SK-N-DZ (cell line): ENCODE measurements around the gene RTN4.
"Not testable (repeated sequence)": the region's sequence is repeated elsewhere in the genome, so short reads cannot be mapped to it uniquely, and the experiment has no call there.

Source experiments
- DNase-seq: peaks from one replicate; pipeline ENCODE4 v3.0.0-alpha.2; 2015; ENCODE audit warnings: low spot score

RTN4 gene

GRCh38 chr2:55076019-55076418 is 25.8 kb upstream of the RTN4 start:
- not testable (repeated sequence) for DNase-seq

DNA sequence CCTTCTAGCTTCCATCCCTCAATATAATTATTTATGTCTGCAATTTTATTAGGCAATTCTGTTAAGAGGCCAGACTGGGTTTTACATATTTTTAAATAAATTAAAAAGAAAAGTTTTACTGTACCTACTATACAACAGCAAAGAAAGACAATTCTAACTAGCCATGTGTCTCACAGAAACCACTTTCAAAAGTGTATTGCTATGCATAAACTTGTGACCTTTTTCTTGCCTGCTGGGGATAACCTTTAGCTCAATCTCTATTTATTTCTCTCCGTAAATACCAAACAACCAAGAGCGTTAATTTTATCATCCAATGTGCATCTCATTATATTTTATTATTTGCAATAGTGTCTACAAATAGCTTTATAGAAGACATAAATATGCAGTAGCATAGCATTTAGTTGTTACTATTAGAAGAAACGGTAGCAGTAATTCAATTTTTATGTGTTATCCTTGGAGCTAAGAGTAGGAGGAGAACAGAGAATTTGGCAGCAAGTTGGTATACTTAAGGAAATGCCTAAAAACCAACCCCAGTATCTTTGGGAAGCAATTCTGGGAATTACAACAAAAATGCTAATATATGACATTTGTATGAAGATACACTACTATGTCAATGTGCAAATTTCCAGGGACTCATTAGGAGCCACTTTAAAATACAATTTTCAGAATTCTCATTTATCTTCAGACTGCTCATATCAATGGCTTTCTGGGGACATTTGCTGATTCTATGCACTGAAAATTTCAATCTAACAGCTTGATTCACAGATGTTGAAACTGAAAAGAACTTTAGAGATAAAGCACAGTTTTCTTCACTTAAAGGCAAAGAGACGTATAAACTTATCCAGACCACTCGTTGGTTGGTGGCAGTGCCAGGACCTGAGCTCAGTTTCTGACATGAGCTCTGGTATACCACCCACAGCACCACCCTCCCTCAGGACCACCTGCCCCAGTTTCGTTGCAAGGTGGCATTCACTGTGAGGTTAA is 23.0 kb upstream of the RTN4 start:
- no peak for DNase-seq

DNA sequence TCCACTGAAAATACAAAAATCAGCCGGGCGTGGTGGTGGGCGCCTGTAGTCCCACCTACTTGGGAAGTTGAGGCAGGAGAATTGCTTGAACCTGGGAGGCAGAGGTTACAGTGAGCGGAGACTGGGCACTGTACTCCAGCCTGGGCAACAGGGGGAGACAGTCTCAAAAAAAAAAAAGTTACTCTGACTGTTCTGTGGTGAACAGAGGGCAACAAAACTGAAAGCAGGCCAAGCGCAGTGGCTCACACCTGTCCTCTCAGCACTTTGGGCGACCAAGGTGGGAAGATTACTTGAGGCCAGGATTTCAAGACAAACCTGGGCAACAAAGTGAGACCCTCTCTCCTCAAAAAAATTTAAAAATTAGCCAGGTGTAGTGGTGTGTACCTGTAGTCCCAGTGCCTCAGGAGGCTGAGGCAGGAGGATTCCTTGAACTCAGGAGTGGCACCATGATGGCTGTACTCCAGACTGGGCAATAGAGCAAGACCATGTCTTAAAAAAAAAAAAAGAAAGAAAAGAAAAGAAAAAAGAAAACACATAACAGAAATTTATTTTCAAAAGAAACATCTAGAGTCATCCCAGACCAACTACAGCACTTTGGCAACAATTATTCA is 13.6 kb upstream of the RTN4 start:
- DNase-seq = no peak

DNA sequence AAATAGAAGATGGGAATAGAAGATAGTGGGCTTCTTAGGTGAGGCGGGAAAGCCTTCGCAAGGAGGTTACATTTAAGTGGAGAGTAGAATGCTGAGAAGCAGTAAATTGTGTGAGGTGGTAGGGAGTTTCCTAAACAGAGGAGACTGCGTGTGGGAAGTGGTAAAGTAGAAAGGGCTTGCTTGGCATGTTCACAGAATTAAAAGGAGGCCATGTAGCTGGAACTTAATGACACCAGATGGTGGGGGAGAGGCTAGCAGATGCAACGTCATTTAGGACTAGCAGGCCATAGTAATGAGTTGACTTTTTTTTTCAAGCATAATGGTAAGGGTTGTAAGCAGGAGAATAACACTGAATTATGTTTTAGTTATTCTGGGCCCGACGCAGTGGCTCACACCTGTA is 13.0 kb upstream of the RTN4 start:
- DNase-seq = no peak

GRCh38 chr2:55062754-55063153 is 12.5 kb upstream of the RTN4 start:
- no peak for DNase-seq

DNA sequence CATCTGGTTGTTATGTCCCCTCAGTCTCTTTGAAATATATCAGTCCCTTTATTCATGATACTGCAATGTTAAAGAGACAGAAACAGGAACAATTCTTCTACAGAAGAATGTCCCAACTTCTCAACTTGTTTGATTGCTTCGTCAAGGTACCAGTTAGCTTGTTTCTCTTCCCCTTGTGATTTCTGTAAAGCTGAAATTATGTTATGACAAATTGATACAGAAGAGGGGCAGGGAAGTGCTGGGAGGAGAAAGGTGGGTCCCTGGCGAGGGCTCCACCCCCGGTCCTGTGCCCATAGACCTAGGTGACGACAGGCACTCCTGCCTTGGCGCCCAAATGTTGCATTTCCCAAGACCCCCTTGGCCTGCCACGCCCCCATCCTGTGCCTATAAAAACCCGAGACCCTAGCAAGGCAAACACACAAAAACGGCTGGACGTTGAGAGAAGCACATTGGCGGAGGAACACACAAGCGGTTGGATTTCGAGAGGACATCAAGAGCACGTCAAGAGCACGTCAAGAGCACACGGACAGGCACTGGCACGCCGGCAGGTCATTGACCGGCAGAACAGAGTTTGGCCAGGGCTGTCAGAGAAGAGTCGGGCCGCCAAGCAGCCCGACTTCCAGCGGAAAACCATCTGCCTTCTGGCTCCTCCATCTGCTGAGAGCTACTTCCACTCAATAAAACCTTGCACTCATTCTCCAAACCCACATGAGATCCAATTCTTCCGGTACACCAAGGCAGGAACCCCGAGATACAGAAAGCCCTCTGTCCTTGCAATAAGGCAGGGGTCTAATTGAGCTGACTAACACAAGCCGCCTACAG is 11.5 kb upstream of the RTN4 start:
- no peak for DNase-seq

GRCh38 chr2:55059793-55060192 is 9.5 kb upstream of the RTN4 start:
- DNase-seq = no peak

DNA sequence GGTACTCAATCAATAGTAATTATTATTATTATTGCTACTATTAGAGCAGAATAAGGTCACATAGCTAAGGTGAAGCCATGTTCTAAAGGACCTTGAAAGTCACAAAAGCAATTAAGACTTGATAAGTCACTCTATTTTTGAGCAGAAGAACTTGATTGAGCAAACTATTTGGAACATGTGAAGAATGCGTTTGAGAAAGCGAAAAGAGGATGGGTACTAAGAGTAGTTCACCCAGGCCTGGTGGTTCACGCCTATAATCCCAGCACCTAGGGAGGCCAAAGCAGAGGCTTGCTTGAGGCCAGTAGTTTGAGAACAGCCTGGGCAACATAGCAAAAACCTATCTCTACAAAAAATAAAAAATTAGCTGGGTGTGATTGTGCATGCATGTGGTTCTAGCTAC is 7.2 kb upstream of the RTN4 start:
- no peak for DNase-seq

DNA sequence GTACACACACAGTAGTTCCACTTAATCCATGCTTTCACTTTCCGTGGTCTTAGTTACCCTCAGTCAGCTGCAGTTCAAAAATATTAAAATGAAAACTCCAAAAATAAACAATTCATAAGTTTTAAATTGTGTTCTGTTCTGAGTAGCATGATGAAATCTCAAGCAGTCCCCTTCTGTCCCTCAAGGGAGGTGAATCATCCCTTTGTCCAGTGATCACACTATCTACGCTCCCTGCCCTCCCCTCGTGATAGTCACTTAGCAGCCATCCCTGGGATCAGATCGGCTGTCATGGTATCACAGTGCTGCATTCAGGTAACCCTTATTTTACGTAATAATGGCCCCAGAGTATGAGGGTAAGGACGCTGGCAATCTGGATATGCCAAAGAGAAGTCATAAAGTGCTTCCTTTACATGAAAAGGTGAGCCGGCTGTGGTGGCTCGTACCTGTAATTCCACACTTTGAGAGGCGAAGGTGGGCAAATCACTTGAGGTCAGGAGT is 5.8 kb upstream of the RTN4 start:
- DNase-seq = no peak

- no peak for DNase-seq
Measured at GRCh38 chr2:55054106-55054875, 4.0 kb upstream of the RTN4 start.

DNA sequence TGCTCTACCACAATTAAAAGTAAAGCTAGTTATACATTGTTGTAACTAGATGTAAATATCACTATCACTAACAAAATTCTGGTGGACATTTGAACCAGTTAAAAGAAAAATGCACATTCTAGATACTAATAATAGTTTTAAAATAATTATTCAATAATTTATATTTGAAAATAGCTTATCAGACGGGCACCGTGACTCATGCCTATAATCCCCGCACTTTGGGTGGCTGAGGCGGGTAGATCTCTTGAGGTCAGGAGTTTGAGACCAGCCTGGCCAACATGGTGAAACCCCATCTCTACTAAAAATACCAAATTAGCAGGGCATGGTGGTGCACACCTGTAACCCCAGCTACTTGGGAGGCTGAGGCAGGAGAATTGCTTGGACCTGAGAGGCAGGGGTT is 3.0 kb upstream of the RTN4 start:
- not testable (repeated sequence) for DNase-seq

GRCh38 chr2:55052129-55053061 is 2.1 kb upstream of the RTN4 start:
- no peak for DNase-seq

GRCh38 chr2:55051026-55051866 is 995 bp upstream of the RTN4 start:
- DNase-seq = no peak

GRCh38 chr2:55049821-55050099 is 491 bp downstream of the RTN4 start:
- no peak for DNase-seq

DNA sequence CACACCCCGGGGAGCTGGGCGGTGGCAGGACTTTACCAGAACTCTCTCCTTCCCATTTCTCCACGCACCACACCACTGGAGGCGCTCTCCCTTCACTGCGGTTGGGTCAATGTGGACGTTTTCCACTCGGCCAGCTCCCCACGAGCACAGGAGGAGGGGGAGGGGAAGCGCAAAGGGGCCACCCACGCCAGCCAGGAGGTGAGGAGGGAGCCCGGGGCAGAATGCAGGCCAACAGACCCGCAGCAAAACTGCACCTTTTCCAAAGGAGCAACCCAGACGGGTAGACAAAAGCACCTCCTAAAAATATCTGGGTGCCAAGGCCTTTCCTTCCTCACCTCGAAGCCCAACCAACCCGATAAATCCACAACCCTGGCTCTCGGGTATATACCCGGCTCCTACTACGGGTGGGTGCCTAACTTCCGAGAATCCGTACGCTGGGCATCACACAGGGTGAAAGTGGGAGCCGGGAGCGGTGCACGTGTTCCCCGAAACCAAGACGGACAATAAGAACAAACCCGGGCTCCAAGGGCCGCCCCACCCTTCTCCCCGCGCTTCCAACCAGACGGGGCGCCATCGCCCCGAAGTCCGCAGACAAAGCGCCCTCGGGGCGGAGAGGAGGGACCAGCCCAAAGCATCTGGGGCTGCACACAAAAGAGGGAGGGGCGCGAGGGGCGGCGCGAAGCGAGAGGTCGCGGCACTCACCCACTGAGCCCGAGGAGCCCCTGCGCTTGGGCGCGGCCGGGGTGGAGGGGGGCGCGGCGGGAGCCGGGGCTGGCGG is 1.0 kb downstream of the RTN4 start:
- DNase-seq = peak; percentile 81

GRCh38 chr2:55048508-55049042 is 1.7 kb downstream of the RTN4 start:
- peak; percentile 58 for DNase-seq

- DNase-seq = peak; percentile 12
Measured at GRCh38 chr2:55047677-55048299, 2.5 kb downstream of the RTN4 start.

DNA sequence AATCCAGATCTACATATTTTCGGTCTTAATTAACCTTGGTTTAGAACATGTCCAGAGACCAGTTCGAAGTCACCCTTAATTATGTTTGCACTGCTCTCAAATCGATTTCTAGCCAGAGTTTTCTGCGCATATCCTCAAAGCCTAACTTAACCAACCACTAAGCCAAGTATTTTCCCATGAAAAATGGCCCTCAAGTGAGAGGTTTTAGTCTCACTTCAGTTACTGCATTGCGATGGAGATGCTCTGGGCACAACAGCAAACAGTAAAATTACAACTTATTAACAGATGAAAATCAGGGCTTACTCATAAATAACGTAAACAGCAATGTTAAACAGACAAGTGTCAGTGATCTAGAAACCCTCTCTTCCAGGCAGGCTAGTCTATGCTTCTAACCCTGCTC is 4.5 kb downstream of the RTN4 start:
- DNase-seq = no peak
